Effector memory CD4-positive, alpha-beta T cell (primary cell): ENCODE measurements around the gene DIPK1A.

Source experiments
- DNase-seq, 3 donors: peaks; one replicate each; pipeline ENCODE4 v3.0.0-alpha.2; 2020
- H3K27ac ChIP-seq: 2 replicates; pipeline ENCODE4 v1.7.0; 2013; ENCODE audit warnings: mild to moderate bottlenecking, low read length, moderate library complexity; ENCODE audit not compliant: insufficient read depth, poor library complexity, severe bottlenecking
- H3K27me3 ChIP-seq: replicated peaks from 2 replicates; pipeline ENCODE4 v1.7.0; 2013; ENCODE audit warnings: mild to moderate bottlenecking, low read length; ENCODE audit not compliant: insufficient read depth, control insufficient read depth, poor library complexity, severe bottlenecking
- H3K36me3 ChIP-seq: 2 replicates; pipeline ENCODE4 v1.7.0; 2013; ENCODE audit warnings: mild to moderate bottlenecking, low read length, moderate library complexity; ENCODE audit not compliant: control insufficient read depth, insufficient read depth
- H3K4me1 ChIP-seq: 2 replicates; pipeline ENCODE4 v1.7.0; 2013; ENCODE audit warnings: low read length, mild to moderate bottlenecking; ENCODE audit not compliant: control insufficient read depth, insufficient read depth, poor library complexity, severe bottlenecking
- H3K4me3 ChIP-seq: 2 replicates; pipeline ENCODE4 v1.7.0; 2013; ENCODE audit warnings: low read length, low read depth, mild to moderate bottlenecking; ENCODE audit not compliant: insufficient read depth, poor library complexity, severe bottlenecking
- H3K9me3 ChIP-seq: 2 replicates; pipeline ENCODE4 v1.7.0; 2013; ENCODE audit warnings: mild to moderate bottlenecking, low read length, moderate library complexity; ENCODE audit not compliant: control insufficient read depth
- total RNA-seq, 3 donors: gene quantifications; one replicate each; lab custom pipeline; 2026; lab: John Stamatoyannopoulos, UW

The DIPK1A gene
- total RNA-seq = 7.2 to 13.5 (median 12.6) reads per million in 3 donors

- peak within 1 kb of the TSS; percentile 74 for H3K4me3 ChIP-seq
- H3K27ac ChIP-seq = peak within 1 kb of the TSS; percentile 96
- no peaks in the 10 kb centered on the region for H3K27me3 ChIP-seq
- no peaks in the 10 kb centered on the region for H3K36me3 ChIP-seq
- DNase-seq = peak; percentile 55 to 65 (median 64)
- no peaks in the 10 kb centered on the region for H3K9me3 ChIP-seq
- peaks cover 42% of the 10 kb centered on the region for H3K4me1 ChIP-seq
Observed at GRCh38 chr1:92961131-92961895, at the start of gene DIPK1A. Gene DIPK1A (minus strand): TSS chr1:92961462. CDS start chr1:92961429, 33 bp downstream.

- DNase-seq = no peak
- Histone ChIP-seq H3K36me3 (no peaks in the 10 kb centered on the region), H3K9me3 (no peaks in the 10 kb centered on the region), H3K4me1 (no peaks in the 10 kb centered on the region), H3K4me3 (no peak overlapping the region), H3K27ac (no peak overlapping the region), H3K27me3 (no peaks in the 10 kb centered on the region)
Observed at GRCh38 chr1:93007941-93008577, 46.8 kb upstream of the DIPK1A start.

GRCh38 chr1:93005252-93005598, 44.0 kb upstream of the DIPK1A start:
- no peak overlapping the region for H3K4me3 ChIP-seq
- no peaks in the 10 kb centered on the region for H3K36me3 ChIP-seq
- no peak for DNase-seq
- no peak overlapping the region for H3K27ac ChIP-seq
- no peaks in the 10 kb centered on the region for H3K4me1 ChIP-seq
- no peaks in the 10 kb centered on the region for H3K9me3 ChIP-seq
- no peaks in the 10 kb centered on the region for H3K27me3 ChIP-seq

GRCh38 chr1:93004566-93005251, 43.4 kb upstream of the DIPK1A start:
- no peak overlapping the region for H3K27ac ChIP-seq
- H3K9me3 ChIP-seq = no peaks in the 10 kb centered on the region
- no peaks in the 10 kb centered on the region for H3K4me1 ChIP-seq
- no peaks in the 10 kb centered on the region for H3K36me3 ChIP-seq
- H3K4me3 ChIP-seq = no peak overlapping the region
- H3K27me3 ChIP-seq = no peaks in the 10 kb centered on the region
- DNase-seq = no peak

GRCh38 chr1:93003981-93004380, 42.7 kb upstream of the DIPK1A start:
- H3K36me3 ChIP-seq = no peaks in the 10 kb centered on the region
- H3K27me3 ChIP-seq = no peaks in the 10 kb centered on the region
- DNase-seq = no peak

GRCh38 chr1:93002781-93003180, 41.5 kb upstream of the DIPK1A start:
- Histone ChIP-seq H3K36me3 (no peaks in the 10 kb centered on the region), H3K27ac (no peak overlapping the region), H3K9me3 (no peaks in the 10 kb centered on the region), H3K27me3 (no peaks in the 10 kb centered on the region), H3K4me1 (no peaks in the 10 kb centered on the region), H3K4me3 (no peak overlapping the region)
- DNase-seq = no peak

More at GRCh38 chr1:93003981-93004380, 42.7 kb upstream of the DIPK1A start:
- Histone ChIP-seq H3K9me3 (no peaks in the 10 kb centered on the region), H3K27ac (no peak overlapping the region), H3K4me1 (no peaks in the 10 kb centered on the region), H3K4me3 (no peak overlapping the region)

GRCh38 chr1:93001893-93002292, 40.6 kb upstream of the DIPK1A start:
- Histone ChIP-seq H3K36me3 (no peaks in the 10 kb centered on the region), H3K4me1 (no peaks in the 10 kb centered on the region), H3K27me3 (no peaks in the 10 kb centered on the region), H3K4me3 (no peak overlapping the region), H3K27ac (no peak overlapping the region), H3K9me3 (no peaks in the 10 kb centered on the region)
- DNase-seq = no peak

- no peaks in the 10 kb centered on the region for H3K4me1 ChIP-seq
- H3K9me3 ChIP-seq = no peaks in the 10 kb centered on the region
- H3K4me3 ChIP-seq = no peak overlapping the region
- no peaks in the 10 kb centered on the region for H3K36me3 ChIP-seq
- no peaks in the 10 kb centered on the region for H3K27me3 ChIP-seq
- H3K27ac ChIP-seq = no peak overlapping the region
- no peak for DNase-seq
Observed at GRCh38 chr1:93000751-93001175, 39.5 kb upstream of the DIPK1A start.

GRCh38 chr1:93000291-93000690, 39.0 kb upstream of the DIPK1A start:
- Histone ChIP-seq H3K4me3 (no peak overlapping the region), H3K9me3 (no peaks in the 10 kb centered on the region), H3K27me3 (no peaks in the 10 kb centered on the region), H3K27ac (no peak overlapping the region), H3K36me3 (no peaks in the 10 kb centered on the region), H3K4me1 (no peaks in the 10 kb centered on the region)
- no peak for DNase-seq

- H3K4me1 ChIP-seq = no peaks in the 10 kb centered on the region
- H3K4me3 ChIP-seq = no peak overlapping the region
- no peak overlapping the region for H3K27ac ChIP-seq
- DNase-seq = no peak
- H3K36me3 ChIP-seq = no peaks in the 10 kb centered on the region
- no peaks in the 10 kb centered on the region for H3K9me3 ChIP-seq
- no peaks in the 10 kb centered on the region for H3K27me3 ChIP-seq
Observed at GRCh38 chr1:92998821-92999220, 37.6 kb upstream of the DIPK1A start.
